HEK293T (cell line): ENCODE data around the gene ANKRD29.

Source experiments
- CTCF ChIA-PET: fragments of 350-600 bp; formaldehyde crosslinking; extraction: SDS; loops from one replicate; lab custom pipeline; 2021; ENCODE audit warnings: antibody characterized with exemption, inconsistent platforms; lab: Yijun Ruan, JAX
- POLR2A ChIA-PET: fragments of 350-600 bp; formaldehyde crosslinking; extraction: SDS; loops from one replicate; lab custom pipeline; 2020; ENCODE audit warnings: antibody characterized with exemption, inconsistent platforms; lab: Yijun Ruan, JAX
- DNase-seq: peaks from one replicate; pipeline ENCODE4 v3.0.0; 2012; ENCODE audit warnings: mixed read lengths; ENCODE audit errors: extremely low spot score
- ARNT ChIP-seq: fragments of 450-650 bp; IDR thresholded peaks from 2 replicates; pipeline ENCODE4 v1.6.1; 2017; ENCODE audit warnings: mild to moderate bottlenecking
- BHLHE40 ChIP-seq: fragments of 450-650 bp; IDR thresholded peaks from 2 replicates; pipeline ENCODE4 v1.6.1; 2016; ENCODE audit warnings: mild to moderate bottlenecking, moderate library complexity, borderline replicate concordance
- CTBP1 ChIP-seq: fragments of 450-650 bp; IDR thresholded peaks from 2 replicates; pipeline ENCODE4 v1.6.1; 2016; ENCODE audit warnings: borderline replicate concordance
- ELF4 ChIP-seq: fragments of 450-650 bp; IDR thresholded peaks from 2 replicates; pipeline ENCODE4 v1.6.1; 2017; ENCODE audit warnings: antibody characterized with exemption
- FOXA1 ChIP-seq: fragments of 450-650 bp; IDR thresholded peaks from 2 replicates; pipeline ENCODE4 v1.6.1; 2016; ENCODE audit warnings: mild to moderate bottlenecking
- FOXK2 ChIP-seq: fragments of 450-650 bp; IDR thresholded peaks from 2 replicates; pipeline ENCODE4 v1.6.1; 2016; ENCODE audit warnings: mild to moderate bottlenecking
- FOXM1 ChIP-seq: fragments of 450-650 bp; IDR thresholded peaks from 2 replicates; pipeline ENCODE4 v1.6.1; 2017; ENCODE audit warnings: mild to moderate bottlenecking, borderline replicate concordance
- HDGF ChIP-seq: fragments of 450-650 bp; IDR thresholded peaks from 2 replicates; pipeline ENCODE4 v1.6.1; 2017; ENCODE audit warnings: antibody characterized with exemption, borderline replicate concordance
- L3MBTL2 ChIP-seq: fragments of 450-650 bp; conservative IDR thresholded peaks from 2 replicates; pipeline ENCODE4 v1.6.1; 2016; ENCODE audit warnings: mild to moderate bottlenecking
- LEF1 ChIP-seq: fragments of 450-650 bp; IDR thresholded peaks from 2 replicates; pipeline ENCODE4 v1.6.1; 2017; ENCODE audit warnings: mild to moderate bottlenecking, borderline replicate concordance
- NFRKB ChIP-seq: fragments of 450-650 bp; IDR thresholded peaks from 2 replicates; pipeline ENCODE4 v1.6.1; 2016; ENCODE audit warnings: mild to moderate bottlenecking, moderate library complexity
- PKNOX1 ChIP-seq: fragments of 450-650 bp; IDR thresholded peaks from 2 replicates; pipeline ENCODE4 v1.6.1; 2016
- SP1 ChIP-seq: fragments of 450-650 bp; IDR thresholded peaks from 2 replicates; pipeline ENCODE4 v1.6.1; 2017
- SUZ12 ChIP-seq: fragments of 450-650 bp; IDR thresholded peaks from 2 replicates; pipeline ENCODE4 v1.6.1; 2016; ENCODE audit warnings: mild to moderate bottlenecking
- TARDBP ChIP-seq: fragments of 450-650 bp; IDR thresholded peaks from 2 replicates; pipeline ENCODE4 v1.6.1; 2016
- ZNF384 ChIP-seq: fragments of 450-650 bp; IDR thresholded peaks from 2 replicates; pipeline ENCODE4 v1.6.1; 2016

The ANKRD29 gene

GRCh38 chr18:23648456-23648855 is 14.3 kb downstream of the ANKRD29 start:
- POLR2A ChIA-PET = interaction anchor here (1.6 kb wide), 1 partner anchor 42 kb away, joined by 3 read pairs; no protein-coding TSS in a partner anchor
- CTCF ChIA-PET = interaction anchor here (0.5 to 1.0 kb wide), 2 partner anchors 22 to 96 kb away, joined by 3 read pairs; no protein-coding TSS in a partner anchor
- DNase-seq = no peak
- no peak for TF ChIP-seq BHLHE40
- TF ChIP-seq FOXA1 = no peak
- no peak for TF ChIP-seq HDGF
- TF ChIP-seq LEF1 = no peak
- no peak for TF ChIP-seq SP1
- TF ChIP-seq L3MBTL2 = no peak
- TF ChIP-seq ARNT = no peak
- no peak for TF ChIP-seq SUZ12
- TF ChIP-seq NFRKB = no peak
- TF ChIP-seq PKNOX1 = no peak
- TF ChIP-seq ZNF384 = no peak
- TF ChIP-seq FOXK2 = no peak
- no peak for TF ChIP-seq ELF4
- no peak for TF ChIP-seq FOXM1
- no peak for TF ChIP-seq TARDBP

- no peak for DNase-seq
- TF ChIP-seq ZNF384 (no peak), ELF4 (no peak), TARDBP (no peak), SUZ12 (no peak), LEF1 (no peak), FOXK2 (no peak), CTBP1 (no peak), BHLHE40 (no peak)
- CTCF ChIA-PET = no interaction called here
- POLR2A ChIA-PET = no interaction called here
Observed at GRCh38 chr18:23646282-23646681, 16.4 kb downstream of the ANKRD29 start.

- ChIA-PET CTCF (no interaction called here), POLR2A (no interaction called here)
- no peak for DNase-seq
- no peak for TF ChIP-seq ZNF384
- no peak for TF ChIP-seq FOXM1
- TF ChIP-seq BHLHE40 = no peak
- TF ChIP-seq SP1 = no peak
- no peak for TF ChIP-seq ARNT
- no peak for TF ChIP-seq CTBP1
- no peak for TF ChIP-seq HDGF
- no peak for TF ChIP-seq TARDBP
- TF ChIP-seq NFRKB = no peak
- no peak for TF ChIP-seq ELF4
- TF ChIP-seq FOXA1 = no peak
- TF ChIP-seq SUZ12 = no peak
- TF ChIP-seq FOXK2 = no peak
- TF ChIP-seq LEF1 = no peak
- TF ChIP-seq PKNOX1 = no peak
- TF ChIP-seq L3MBTL2 = no peak
Observed at GRCh38 chr18:23645568-23646175, 17.0 kb downstream of the ANKRD29 start.

GRCh38 chr18:23643815-23644490 is 18.8 kb downstream of the ANKRD29 start:
- no peak for DNase-seq
- CTCF ChIA-PET = interaction anchor here (1.6 kb wide), 1 partner anchor 14 kb away, joined by 4 read pairs; no protein-coding TSS in a partner anchor
- POLR2A ChIA-PET = no interaction called here
- no peak for TF ChIP-seq CTBP1
- TF ChIP-seq NFRKB = no peak
- TF ChIP-seq L3MBTL2 = no peak
- no peak for TF ChIP-seq LEF1
- no peak for TF ChIP-seq ARNT
- TF ChIP-seq HDGF = no peak
- TF ChIP-seq ELF4 = no peak
- TF ChIP-seq ZNF384 = no peak
- TF ChIP-seq FOXK2 = no peak
- TF ChIP-seq SP1 = no peak
- no peak for TF ChIP-seq FOXM1
- no peak for TF ChIP-seq BHLHE40
- TF ChIP-seq TARDBP = no peak
- no peak for TF ChIP-seq SUZ12
- TF ChIP-seq FOXA1 = no peak
- no peak for TF ChIP-seq PKNOX1

- ChIA-PET POLR2A (interaction anchor here (0.9 to 1.3 kb wide), 3 partner anchors 9 to 15 kb away, joined by 3 read pairs; no protein-coding TSS in a partner anchor), CTCF (interaction anchor here (1.6 kb wide), 1 partner anchor 12 kb away, joined by 4 read pairs; no protein-coding TSS in a partner anchor)
- TF ChIP-seq ELF4 = no peak
- TF ChIP-seq FOXA1 = no peak
- no peak for TF ChIP-seq BHLHE40
- TF ChIP-seq L3MBTL2 = no peak
- TF ChIP-seq LEF1 = no peak
- TF ChIP-seq PKNOX1 = no peak
- TF ChIP-seq SP1 = no peak
- no peak for TF ChIP-seq HDGF
- no peak for TF ChIP-seq CTBP1
- TF ChIP-seq NFRKB = no peak
- no peak for TF ChIP-seq TARDBP
- no peak for DNase-seq
Observed at GRCh38 chr18:23641937-23642666, 20.6 kb downstream of the ANKRD29 start.
